Endothelial cell (in vitro differentiated cells): Measurements from ENCODE around the gene NPR2. TPM values are rescaled to one million over a fixed set of nuclear protein-coding genes. Genes with fewer than 3 reads are reported as not detected.
A peak's percentile ranks its signal among the peaks of the same experiment; 100 is the strongest.

Source experiments
- DNase-seq: peaks from one replicate; pipeline ENCODE4 v3.0.0; 2021; ENCODE audit warnings: low spot score
- H3K27ac Mint-ChIP-seq: one replicate; pipeline ENCODE4 v1.8.0; 2021; ENCODE audit warnings: mixed read lengths, inconsistent platforms; ENCODE audit not compliant: unreplicated experiment
- H3K27me3 Mint-ChIP-seq: one replicate; pipeline ENCODE4 v1.8.0; 2021; ENCODE audit warnings: mild to moderate bottlenecking, moderate library complexity, mixed read lengths, inconsistent platforms; ENCODE audit not compliant: unreplicated experiment
- H3K36me3 Mint-ChIP-seq: one replicate; pipeline ENCODE4 v1.8.0; 2021; ENCODE audit warnings: mild to moderate bottlenecking, low read depth, mixed read lengths, inconsistent platforms; ENCODE audit not compliant: unreplicated experiment
- H3K4me1 Mint-ChIP-seq: one replicate; pipeline ENCODE4 v1.8.0; 2021; ENCODE audit warnings: mild to moderate bottlenecking, mixed read lengths, inconsistent platforms; ENCODE audit not compliant: unreplicated experiment
- H3K4me3 Mint-ChIP-seq: one replicate; pipeline ENCODE4 v1.8.0; 2021; ENCODE audit warnings: mild to moderate bottlenecking, mixed read lengths, inconsistent platforms; ENCODE audit not compliant: unreplicated experiment
- H3K9me3 Mint-ChIP-seq: one replicate; pipeline ENCODE4 v1.8.0; 2021; ENCODE audit warnings: mixed read lengths, inconsistent platforms; ENCODE audit not compliant: unreplicated experiment
- long read RNA-seq: library from polyadenylated mRNA; unstranded; transcript quantifications from one replicate; pipeline ENCODE4 v2.0.0, GENCODE V29; 2020; ENCODE audit not compliant: unreplicated experiment
- total RNA-seq: library from RNA; stranded (reverse); fragmentation: NEBNext Ultra II Directional; extraction: Animal tissue kit (Norgen Biotek cat#: 25700); gene quantifications from one replicate; pipeline ENCODE4 v1.2.1, GENCODE V29; 2021; ENCODE audit not compliant: unreplicated experiment
- TF ChIP-seq, protein P1 (sequence below): fragments of 200-600 bp; sonication (generic); IDR thresholded peaks from one replicate; pipeline ENCODE4 v1.5.0; 2021; ENCODE audit warnings: antibody characterized with exemption; ENCODE audit not compliant: unreplicated experiment

NPR2 gene
- total RNA-seq: 30.8 TPM
- long read RNA-seq, partial matches to known transcripts: 1 of 2 reads
- long read RNA-seq, other reads (novel, unspliced or antisense): 0 of 2 reads

- peak; percentile 31 for DNase-seq
- Mint-ChIP-seq H3K27ac (peak within 1 kb of the TSS; percentile 83), H3K4me1 (peaks cover 37% of the 10 kb centered on the region), H3K27me3 (peaks cover 12% of the 10 kb centered on the region), H3K4me3 (peak within 1 kb of the TSS; percentile 86), H3K9me3 (no peaks in the 10 kb centered on the region), H3K36me3 (peaks cover 8% of the 10 kb centered on the region)
- TF ChIP-seq, protein P1, sequence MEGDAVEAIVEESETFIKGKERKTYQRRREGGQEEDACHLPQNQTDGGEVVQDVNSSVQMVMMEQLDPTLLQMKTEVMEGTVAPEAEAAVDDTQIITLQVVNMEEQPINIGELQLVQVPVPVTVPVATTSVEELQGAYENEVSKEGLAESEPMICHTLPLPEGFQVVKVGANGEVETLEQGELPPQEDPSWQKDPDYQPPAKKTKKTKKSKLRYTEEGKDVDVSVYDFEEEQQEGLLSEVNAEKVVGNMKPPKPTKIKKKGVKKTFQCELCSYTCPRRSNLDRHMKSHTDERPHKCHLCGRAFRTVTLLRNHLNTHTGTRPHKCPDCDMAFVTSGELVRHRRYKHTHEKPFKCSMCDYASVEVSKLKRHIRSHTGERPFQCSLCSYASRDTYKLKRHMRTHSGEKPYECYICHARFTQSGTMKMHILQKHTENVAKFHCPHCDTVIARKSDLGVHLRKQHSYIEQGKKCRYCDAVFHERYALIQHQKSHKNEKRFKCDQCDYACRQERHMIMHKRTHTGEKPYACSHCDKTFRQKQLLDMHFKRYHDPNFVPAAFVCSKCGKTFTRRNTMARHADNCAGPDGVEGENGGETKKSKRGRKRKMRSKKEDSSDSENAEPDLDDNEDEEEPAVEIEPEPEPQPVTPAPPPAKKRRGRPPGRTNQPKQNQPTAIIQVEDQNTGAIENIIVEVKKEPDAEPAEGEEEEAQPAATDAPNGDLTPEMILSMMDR: no peak
These were observed at the start of gene NPR2 for GRCh38 chr9:35791297-35791921. TSS of gene NPR2 (plus strand) at chr9:35791591. CDS start at chr9:35792409, 818 bp downstream.

DNA sequence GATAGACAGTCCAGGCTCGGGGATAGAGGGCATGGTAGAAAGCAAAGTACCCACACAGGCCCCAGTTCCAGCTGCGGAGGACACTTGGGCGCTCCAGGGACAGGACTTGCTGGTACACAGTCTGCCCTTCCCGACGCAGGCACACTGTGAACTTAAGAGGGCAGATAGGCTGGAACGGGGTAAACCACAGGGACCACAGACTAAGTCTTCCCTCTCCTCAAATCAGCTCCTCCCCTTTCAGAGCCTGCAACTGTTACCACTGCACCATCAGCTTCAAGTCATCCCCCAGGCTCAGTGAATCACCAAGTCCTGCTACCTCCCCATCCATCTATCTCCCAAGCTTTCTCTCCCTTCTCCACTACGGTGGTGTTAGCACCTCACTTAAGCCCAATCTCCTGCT, 49.7 kb upstream of the NPR2 start:
- H3K27ac Mint-ChIP-seq: peak overlapping the region; percentile 11
- peaks cover 71% of the 10 kb centered on the region for H3K36me3 Mint-ChIP-seq
- peak overlapping the region; percentile 6 for H3K4me3 Mint-ChIP-seq

DNA sequence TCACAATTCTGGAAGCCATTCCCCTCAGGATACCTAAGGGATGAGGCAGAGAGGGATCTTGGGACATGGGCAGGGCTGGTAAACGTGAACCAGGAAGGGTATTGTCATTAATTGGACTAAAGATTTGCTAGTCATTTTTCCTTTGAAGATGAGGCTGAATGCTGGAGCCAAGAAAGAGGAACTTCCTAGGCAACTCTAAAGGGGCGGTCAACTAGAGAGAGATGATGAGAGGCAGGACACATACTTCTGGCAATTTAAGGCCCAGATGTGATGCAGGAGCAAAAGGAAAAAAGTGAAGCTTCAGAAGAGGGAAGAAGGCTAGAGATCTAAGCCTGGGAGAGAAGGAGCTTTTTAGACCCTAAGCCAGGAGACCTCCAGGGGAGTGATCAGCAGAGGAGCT, 47.9 kb upstream of the NPR2 start:
- Mint-ChIP-seq H3K4me1 (peaks cover 44% of the 10 kb centered on the region), H3K36me3 (peaks cover 68% of the 10 kb centered on the region), H3K27me3 (peaks cover 6% of the 10 kb centered on the region), H3K4me3 (peak overlapping the region; percentile 49), H3K27ac (no peak overlapping the region), H3K9me3 (no peaks in the 10 kb centered on the region)
- DNase-seq: no peak
- TF ChIP-seq, protein P1: no peak

More for the DNA sequence above, 49.7 kb upstream of the NPR2 start:
- DNase-seq: no peak
- Mint-ChIP-seq H3K4me1 (peaks cover 34% of the 10 kb centered on the region), H3K9me3 (no peaks in the 10 kb centered on the region), H3K27me3 (peaks cover 6% of the 10 kb centered on the region)
- TF ChIP-seq, protein P1: no peak

DNA sequence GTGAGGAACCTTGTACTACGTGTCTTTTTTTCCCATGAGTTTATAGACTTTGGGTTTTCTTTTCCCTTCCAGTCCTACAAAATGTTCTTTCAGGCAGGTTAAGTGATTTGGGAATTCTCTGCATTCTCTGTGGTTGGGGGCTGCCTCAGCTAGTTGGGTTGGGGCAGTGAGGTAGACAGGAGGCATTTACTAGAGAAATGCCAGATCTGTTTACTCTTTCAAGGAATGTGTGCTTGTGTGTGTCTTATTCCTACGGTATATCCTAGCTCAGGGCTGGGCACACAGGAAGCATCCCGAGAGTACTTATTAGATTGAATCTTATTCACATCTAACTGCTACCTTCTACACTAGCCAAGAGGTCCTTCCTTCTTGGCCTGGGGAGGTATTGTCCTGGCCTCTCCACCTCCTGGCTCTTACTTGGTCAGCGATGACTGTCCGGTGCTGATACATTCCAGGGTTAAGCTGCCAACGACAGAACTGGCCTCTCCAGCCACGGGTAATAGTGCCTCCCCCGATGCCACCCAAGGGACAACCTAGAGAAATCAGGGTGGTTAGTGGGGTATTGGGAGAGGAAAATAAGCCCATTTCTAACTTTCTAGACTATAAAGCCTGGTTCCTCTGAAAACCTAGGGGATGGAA, 47.4 kb upstream of the NPR2 start:
- H3K4me3 Mint-ChIP-seq: peak overlapping the region; percentile 77
- TF ChIP-seq, protein P1: no peak
- no peak overlapping the region for H3K27ac Mint-ChIP-seq
- no peaks in the 10 kb centered on the region for H3K9me3 Mint-ChIP-seq
- DNase-seq: no peak
- peaks cover 44% of the 10 kb centered on the region for H3K4me1 Mint-ChIP-seq
- H3K27me3 Mint-ChIP-seq: peaks cover 6% of the 10 kb centered on the region
- H3K36me3 Mint-ChIP-seq: peaks cover 62% of the 10 kb centered on the region

- no peak for DNase-seq
- no peak overlapping the region for H3K27ac Mint-ChIP-seq
- H3K27me3 Mint-ChIP-seq: peaks cover 6% of the 10 kb centered on the region
- H3K4me1 Mint-ChIP-seq: peaks cover 55% of the 10 kb centered on the region
- H3K9me3 Mint-ChIP-seq: no peaks in the 10 kb centered on the region
- peak overlapping the region; percentile 96 for H3K4me3 Mint-ChIP-seq
- H3K36me3 Mint-ChIP-seq: peaks cover 53% of the 10 kb centered on the region
- TF ChIP-seq, protein P1: no peak
These were observed 45.8 kb upstream of the NPR2 start for GRCh38 chr9:35745569-35745968.
